ENCODE measurements around the gene NPAS1. TPM values are rescaled to one million over a fixed set of nuclear protein-coding genes. Genes with fewer than 3 reads are reported as not detected.

The NPAS1 gene
- polyA plus RNA-seq, 1 experiment = 4.6 TPM

DNA sequence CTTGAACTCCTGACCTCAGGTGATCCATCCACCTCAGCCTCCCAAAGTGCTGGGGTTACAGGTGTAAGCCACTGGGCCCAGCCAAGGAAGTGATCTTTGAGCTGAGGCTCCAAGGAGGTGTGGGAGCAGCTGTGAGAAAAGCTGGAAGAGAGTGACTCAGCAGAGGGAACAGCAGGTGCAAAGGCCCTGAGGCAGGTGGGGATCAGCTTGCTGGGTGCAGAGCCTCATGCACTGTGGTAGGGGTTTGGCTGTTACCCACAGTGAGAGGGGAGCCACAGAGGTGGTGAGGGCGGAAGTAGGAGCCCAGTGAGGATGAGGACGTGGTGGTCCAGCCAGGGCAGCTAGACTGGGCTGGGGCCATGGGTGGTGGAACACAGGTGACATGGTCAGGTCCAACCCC, 6.5 kb downstream of the NPAS1 start:
- CTCF ChIA-PET = interaction anchor here (1.4 to 1.7 kb wide), 2 partner anchors 9 to 13 kb away, joined by 9 to 14 read pairs; no protein-coding TSS in a partner anchor
- Histone ChIP-seq H3K36me3 (ENCODE audit: control insufficient read depth, insufficient read depth, low read length) (no peaks in the 10 kb centered on the region), H3K4me3 (ENCODE audit: low read depth, low read length) (no peak overlapping the region), H3K27me3 (ENCODE audit: control insufficient read depth, insufficient read depth, low read length) (peaks cover 15% of the 10 kb centered on the region)
- POLR2A ChIA-PET = interaction anchor here (0.7 kb wide), 1 partner anchor 400 kb away, joined by 3 read pairs; no protein-coding TSS in a partner anchor
- TF ChIP-seq CTCF (IDR thresholded peaks at IDR 0.05; ENCODE audit: insufficient read depth, low read depth, low read length) = no peak
- DNase-seq (ENCODE audit: low read depth) = no peak

GRCh38 chr19:47026889-47027288, 7.3 kb downstream of the NPAS1 start:
- no peak for DNase-seq (ENCODE audit: low read depth)
- ChIA-PET POLR2A (no interaction called here), CTCF (interaction anchor here (1.7 kb wide), 1 partner anchor 8 kb away, joined by 9 read pairs; no protein-coding TSS in a partner anchor)
- no peak for TF ChIP-seq CTCF (IDR thresholded peaks at IDR 0.05; ENCODE audit: insufficient read depth, low read depth, low read length)
- H3K27me3 ChIP-seq (ENCODE audit: control insufficient read depth, insufficient read depth, low read length) = peaks cover 12% of the 10 kb centered on the region
- no peaks in the 10 kb centered on the region for H3K36me3 ChIP-seq (ENCODE audit: control insufficient read depth, insufficient read depth, low read length)
- H3K4me3 ChIP-seq (ENCODE audit: low read depth, low read length) = no peak overlapping the region

DNA sequence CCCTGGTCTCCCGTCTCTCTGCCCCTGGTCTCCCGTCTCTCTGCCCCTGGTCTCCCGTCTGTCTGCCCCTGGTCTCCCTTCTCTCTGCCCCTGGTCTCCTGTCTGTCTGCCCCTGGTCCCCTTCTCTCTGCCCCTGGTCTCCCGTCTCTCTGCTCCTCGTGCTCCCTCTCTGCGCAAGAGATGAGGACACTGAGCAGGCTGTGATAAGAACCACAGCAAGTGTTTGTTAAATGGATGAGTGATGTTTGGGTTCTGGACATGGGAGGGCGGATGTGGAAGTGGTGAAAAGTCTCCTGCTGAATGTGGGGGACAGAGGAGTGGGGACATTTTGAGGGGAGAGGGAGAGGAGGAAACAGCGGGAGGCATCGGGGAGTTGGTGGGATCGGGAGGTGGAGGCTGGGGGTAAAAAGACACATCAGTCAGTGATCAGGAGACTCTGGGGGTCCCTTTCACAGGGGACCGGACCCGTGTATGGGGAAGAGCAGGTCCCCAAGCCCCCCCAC, 8.0 kb downstream of the NPAS1 start:
- no peak for TF ChIP-seq CTCF (IDR thresholded peaks at IDR 0.05; ENCODE audit: insufficient read depth, low read depth, low read length)
- ChIA-PET POLR2A (no interaction called here), CTCF (no interaction called here)
- DNase-seq (ENCODE audit: low read depth) = no peak
- Histone ChIP-seq H3K36me3 (ENCODE audit: control insufficient read depth, insufficient read depth, low read length) (no peaks in the 10 kb centered on the region), H3K4me3 (ENCODE audit: low read depth, low read length) (no peak overlapping the region), H3K27me3 (ENCODE audit: control insufficient read depth, insufficient read depth, low read length) (peaks cover 9% of the 10 kb centered on the region)

GRCh38 chr19:47028195-47028601, 8.6 kb downstream of the NPAS1 start:
- POLR2A ChIA-PET = no interaction called here
- CTCF ChIA-PET = no interaction called here
- no peak for DNase-seq (ENCODE audit: low read depth)
- peaks cover 8% of the 10 kb centered on the region for H3K27me3 ChIP-seq (ENCODE audit: control insufficient read depth, insufficient read depth, low read length)
- 0 out of 2 replicates have a peak, but pooled peaks have one; percentile 3 for TF ChIP-seq CTCF (IDR thresholded peaks at IDR 0.05; ENCODE audit: insufficient read depth, low read depth, low read length)
- H3K36me3 ChIP-seq (ENCODE audit: control insufficient read depth, insufficient read depth, low read length) = no peaks in the 10 kb centered on the region
- no peak overlapping the region for H3K4me3 ChIP-seq (ENCODE audit: low read depth, low read length)

DNA sequence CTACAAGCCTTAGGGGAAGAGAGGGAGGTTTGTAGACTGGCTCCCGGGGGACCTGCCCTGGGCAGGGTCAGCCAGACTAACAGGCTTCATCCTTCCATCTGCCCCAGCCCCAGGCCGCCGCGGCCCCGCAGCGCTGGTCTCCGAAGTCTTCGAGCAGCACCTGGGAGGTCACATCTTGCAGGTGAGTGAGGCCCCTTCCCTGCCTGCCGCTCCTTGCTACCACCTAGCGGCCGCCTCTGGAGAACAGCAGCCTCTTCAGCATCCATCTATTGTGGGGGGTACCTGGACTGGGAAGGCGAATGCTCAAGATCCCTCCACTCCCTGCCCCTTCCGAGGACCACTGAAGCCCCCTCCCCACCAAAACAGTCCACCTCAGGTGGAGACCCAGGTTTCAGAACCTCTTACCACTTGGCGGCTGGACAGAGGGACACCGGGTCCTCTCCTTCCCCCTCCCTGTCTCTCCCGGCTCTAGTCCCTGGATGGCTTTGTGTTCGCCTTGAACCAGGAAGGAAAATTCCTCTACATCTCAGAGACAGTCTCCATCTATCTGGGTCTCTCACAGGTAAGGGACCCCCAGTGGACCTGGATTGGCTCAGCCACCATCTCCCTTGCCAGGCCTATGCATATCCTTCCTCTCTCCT, 12.7 kb downstream of the NPAS1 start:
- ChIA-PET CTCF (interaction anchor here (1.0 to 1.3 kb wide), 2 partner anchors 10 to 20 kb away, joined by 5 to 7 read pairs; no protein-coding TSS in a partner anchor), POLR2A (no interaction called here)
- DNase-seq (ENCODE audit: low read depth) = no peak
- TF ChIP-seq CTCF (IDR thresholded peaks at IDR 0.05; ENCODE audit: insufficient read depth, low read depth, low read length) = peak; percentile 96
- H3K4me3 ChIP-seq (ENCODE audit: low read depth, low read length) = no peak overlapping the region
- H3K27me3 ChIP-seq (ENCODE audit: control insufficient read depth, insufficient read depth, low read length) = peaks cover 5% of the 10 kb centered on the region; the same call in 1 of the 2 replicates
- H3K36me3 ChIP-seq (ENCODE audit: control insufficient read depth, insufficient read depth, low read length) = no peaks in the 10 kb centered on the region
